Colonic mucosa (tissue), 4 donors: ENCODE data around the gene AKAP17A. TPM values are rescaled to one million over a fixed set of nuclear protein-coding genes. Genes with fewer than 3 reads are reported as not detected.

Experiments used
- DNase-seq: peaks from one replicate; pipeline ENCODE4 v3.0.0-alpha.2; 2020
- H3K27ac ChIP-seq: fragments of 200-600 bp; one replicate; pipeline ENCODE4 v1.8.0; 2021
- H3K27me3 ChIP-seq: fragments of 200-600 bp; one replicate; pipeline ENCODE4 v1.8.0; 2021
- H3K36me3 ChIP-seq: fragments of 200-600 bp; one replicate; pipeline ENCODE4 v1.8.0; 2021
- H3K4me1 ChIP-seq: fragments of 200-600 bp; one replicate; pipeline ENCODE4 v1.8.0; 2021; ENCODE audit warnings: mild to moderate bottlenecking
- H3K4me3 ChIP-seq: fragments of 200-600 bp; one replicate; pipeline ENCODE4 v1.8.0; 2021
- H3K9ac ChIP-seq, 2 donors: one replicate each; pipeline ENCODE4 v1.7.0; 2013; ENCODE audit warnings: control low read depth in 2 of 2, low read depth in 2 of 2, low read length in 2 of 2
- H3K9me3 ChIP-seq: fragments of 200-600 bp; one replicate; pipeline ENCODE4 v1.8.0; 2021
- intact Hi-C: fragments of 100-400 bp; cut with DNase I; formaldehyde crosslinking; loops from one replicate; pipeline ENCODE4 v1.14.1; 2022
- total RNA-seq, 2 donors: library from RNA; stranded (reverse); fragmentation: NEBNext Ultra II Directional in 1 of 2; extraction: Animal tissue kit (Norgen Biotek cat#: 25700) in 1 of 2; gene quantifications; one replicate each; pipeline ENCODE4 v1.2.1, GENCODE V29; 2021
- TF ChIP-seq, protein P1 (sequence below): fragments of 200-600 bp; IDR thresholded peaks from one replicate; pipeline ENCODE4 v1.8.0; 2022; ENCODE audit warnings: antibody characterized with exemption, mild to moderate bottlenecking
- donor health status: healthy.
- donor health status: DM: no; HTN: no; CAD: no.
- donor health status: DM: no; HTN: no; CAD: no.

Gene AKAP17A
- total RNA-seq, 2 donors from 2014 or later = 42.4 to 44.6 TPM

DNA sequence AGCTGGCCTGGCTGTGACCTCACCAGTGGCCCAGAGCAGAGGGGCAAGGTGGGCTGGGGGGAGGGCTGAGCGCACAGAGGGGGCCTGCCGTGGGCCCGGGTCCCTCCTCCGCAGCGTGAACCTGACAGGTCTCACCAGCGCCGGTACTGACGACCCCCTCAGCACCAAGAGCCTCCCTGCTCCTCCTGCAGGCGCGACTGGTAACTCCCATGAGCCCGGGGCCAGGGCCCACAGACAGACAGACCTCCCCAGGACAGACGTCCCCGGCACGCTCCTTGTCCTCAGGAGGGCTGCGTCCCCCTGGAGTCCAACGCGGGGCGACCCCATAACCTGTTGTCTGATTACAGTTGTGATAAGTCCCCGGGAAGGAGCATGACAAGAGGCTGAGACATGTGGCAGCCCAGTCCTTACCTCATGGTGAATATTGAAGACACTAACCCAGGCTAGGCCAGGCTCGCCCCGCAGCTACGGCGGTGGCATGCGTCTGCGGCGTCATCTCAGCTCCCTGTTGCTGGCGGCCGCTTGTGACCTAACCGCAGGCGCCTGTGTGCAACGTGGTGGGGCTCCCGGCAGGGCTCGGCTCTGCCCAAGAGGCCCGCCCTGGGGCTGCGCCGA lies 8.5 kb downstream of the AKAP17A start:
- intact Hi-C loops = loop anchor here (10.0 kb wide), 1 partner anchor 205 kb away; the partner anchor contains the start of gene SLC25A6

GRCh38 chrX:1600406-1601050 lies 9.1 kb downstream of the AKAP17A start:
- Histone ChIP-seq H3K9me3 (no peaks in the 10 kb centered on the region), H3K4me3 (no peak overlapping the region), H3K9ac (no peak overlapping the region), H3K27me3 (no peaks in the 10 kb centered on the region), H3K36me3 (peaks cover 18% of the 10 kb centered on the region), H3K4me1 (no peaks in the 10 kb centered on the region), H3K27ac (no peak overlapping the region)
- DNase-seq = no peak
- intact Hi-C loops = no loop called here
- TF ChIP-seq, protein P1, sequence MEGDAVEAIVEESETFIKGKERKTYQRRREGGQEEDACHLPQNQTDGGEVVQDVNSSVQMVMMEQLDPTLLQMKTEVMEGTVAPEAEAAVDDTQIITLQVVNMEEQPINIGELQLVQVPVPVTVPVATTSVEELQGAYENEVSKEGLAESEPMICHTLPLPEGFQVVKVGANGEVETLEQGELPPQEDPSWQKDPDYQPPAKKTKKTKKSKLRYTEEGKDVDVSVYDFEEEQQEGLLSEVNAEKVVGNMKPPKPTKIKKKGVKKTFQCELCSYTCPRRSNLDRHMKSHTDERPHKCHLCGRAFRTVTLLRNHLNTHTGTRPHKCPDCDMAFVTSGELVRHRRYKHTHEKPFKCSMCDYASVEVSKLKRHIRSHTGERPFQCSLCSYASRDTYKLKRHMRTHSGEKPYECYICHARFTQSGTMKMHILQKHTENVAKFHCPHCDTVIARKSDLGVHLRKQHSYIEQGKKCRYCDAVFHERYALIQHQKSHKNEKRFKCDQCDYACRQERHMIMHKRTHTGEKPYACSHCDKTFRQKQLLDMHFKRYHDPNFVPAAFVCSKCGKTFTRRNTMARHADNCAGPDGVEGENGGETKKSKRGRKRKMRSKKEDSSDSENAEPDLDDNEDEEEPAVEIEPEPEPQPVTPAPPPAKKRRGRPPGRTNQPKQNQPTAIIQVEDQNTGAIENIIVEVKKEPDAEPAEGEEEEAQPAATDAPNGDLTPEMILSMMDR = no peak

More for the DNA sequence above, 8.5 kb downstream of the AKAP17A start:
- Histone ChIP-seq H3K27ac (no peak overlapping the region), H3K9me3 (no peaks in the 10 kb centered on the region), H3K4me3 (no peak overlapping the region), H3K36me3 (peaks cover 24% of the 10 kb centered on the region), H3K4me1 (no peaks in the 10 kb centered on the region), H3K27me3 (no peaks in the 10 kb centered on the region), H3K9ac (no peak overlapping the region)
- TF ChIP-seq, protein P1 = no peak
- DNase-seq = no peak

- Histone ChIP-seq H3K4me1 (no peaks in the 10 kb centered on the region), H3K27me3 (no peaks in the 10 kb centered on the region), H3K4me3 (no peak overlapping the region), H3K36me3 (peaks cover 17% of the 10 kb centered on the region), H3K9ac (no peak overlapping the region), H3K27ac (no peak overlapping the region), H3K9me3 (no peaks in the 10 kb centered on the region)
- intact Hi-C loops = no loop called here
- DNase-seq = no peak
- TF ChIP-seq, protein P1 = no peak
Observed at GRCh38 chrX:1601051-1601767, 9.8 kb downstream of the AKAP17A start.

GRCh38 chrX:1601768-1602085 lies 10.3 kb downstream of the AKAP17A start:
- intact Hi-C loops = no loop called here
- no peaks in the 10 kb centered on the region for H3K4me1 ChIP-seq
- peaks cover 17% of the 10 kb centered on the region for H3K36me3 ChIP-seq
- no peak overlapping the region for H3K4me3 ChIP-seq
- H3K9me3 ChIP-seq = no peaks in the 10 kb centered on the region
- TF ChIP-seq, protein P1 = no peak
- H3K27ac ChIP-seq = no peak overlapping the region
- no peak overlapping the region for H3K9ac ChIP-seq
- H3K27me3 ChIP-seq = no peaks in the 10 kb centered on the region
- no peak for DNase-seq

DNA sequence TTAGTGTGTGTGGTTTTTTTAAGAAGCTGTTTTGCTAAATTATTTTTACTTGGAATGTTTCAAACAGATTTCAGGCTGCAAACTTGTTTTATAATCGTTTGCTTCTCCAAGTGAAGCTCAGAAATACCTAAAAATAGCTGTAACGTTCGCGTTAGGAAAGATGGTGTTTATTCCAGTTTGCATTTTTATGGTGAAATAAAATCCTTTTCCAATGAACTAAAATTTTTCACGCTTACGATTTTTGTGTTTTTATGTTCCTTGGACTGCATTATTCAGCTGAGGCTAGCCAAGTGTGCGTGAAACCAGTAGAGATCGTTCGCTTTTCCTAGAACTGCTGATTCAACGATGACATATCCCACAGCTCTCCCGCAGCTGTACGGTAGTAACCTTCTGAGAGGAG lies 10.9 kb downstream of the AKAP17A start:
- Histone ChIP-seq H3K27me3 (no peaks in the 10 kb centered on the region), H3K4me1 (no peaks in the 10 kb centered on the region), H3K36me3 (peaks cover 17% of the 10 kb centered on the region), H3K9ac (no peak overlapping the region), H3K27ac (no peak overlapping the region), H3K4me3 (no peak overlapping the region), H3K9me3 (no peaks in the 10 kb centered on the region)
- TF ChIP-seq, protein P1 = no peak
- intact Hi-C loops = no loop called here
- no peak for DNase-seq
